IMR-90 (cell line): ENCODE data around the gene ANKS4B. TPM values are rescaled to one million over a fixed set of nuclear protein-coding genes. Genes with fewer than 3 reads are reported as not detected.

Source experiments
- ATAC-seq: fragments of 200-7000 bp; cut with Tn5 transposase; 2 replicates; pipeline ENCODE4 v1.9.1; 2020; ENCODE audit warnings: low read depth, mild to moderate bottlenecking, moderate library complexity
- Bru-seq: library from RNA; stranded (reverse); fragments of 400-500 nt; gene quantifications from one replicate; lab custom pipeline; 2021; lab: Mats Ljungman, UMichigan
- BruChase-seq, 2 experiments: library from RNA; stranded (reverse); fragments of 400-500 nt; gene quantifications; one replicate each; lab custom pipeline; 2021; lab: Mats Ljungman, UMichigan
- BruUV-seq: library from RNA; stranded (reverse); fragments of 400-500 nt; replicated peaks from 2 replicates; lab custom pipeline; 2021; lab: Mats Ljungman, UMichigan
- CTCF ChIA-PET: fragments of 300-600 bp; formaldehyde crosslinking; extraction: SDS; loops from one replicate; lab custom pipeline; 2021; ENCODE audit warnings: antibody characterized with exemption; lab: Yijun Ruan, JAX
- POLR2A ChIA-PET: fragments of 300-600 bp; sonication (Branson Sonifier 250); formaldehyde crosslinking; loops from one replicate; lab custom pipeline; 2022; ENCODE audit warnings: antibody characterized with exemption; ENCODE audit not compliant: unreplicated experiment; lab: Charles Lee
- DNase-seq: peaks from one replicate; pipeline ENCODE4 v3.0.0; 2013
- H2AFZ ChIP-seq: replicated peaks from 2 replicates; pipeline ENCODE3; 2013; ENCODE audit warnings: low read length, mild to moderate bottlenecking; ENCODE audit not compliant: poor library complexity
- H2AK5ac ChIP-seq: 2 replicates; pipeline ENCODE4 v1.6.1; 2013; ENCODE audit warnings: low read depth, low read length, inconsistent platforms
- H2AK9ac ChIP-seq: replicated peaks from 2 replicates; pipeline ENCODE3; 2013; ENCODE audit warnings: mild to moderate bottlenecking, low read depth, low read length, moderate library complexity; ENCODE audit not compliant: poor library complexity
- H2BK120ac ChIP-seq: 2 replicates; pipeline ENCODE4 v1.6.1; 2013; ENCODE audit warnings: low read depth, low read length, inconsistent platforms
- H2BK15ac ChIP-seq: 3 replicates; pipeline ENCODE4 v1.6.1; 2013; ENCODE audit warnings: low read depth, low read length, inconsistent platforms
- H2BK20ac ChIP-seq: 2 replicates; pipeline ENCODE4 v1.6.1; 2013; ENCODE audit warnings: low read depth, mild to moderate bottlenecking, inconsistent platforms, low read length, moderate library complexity
- H2BK5ac ChIP-seq: 2 replicates; pipeline ENCODE4 v1.6.1; 2013; ENCODE audit warnings: mild to moderate bottlenecking, low read depth, low read length, inconsistent platforms; ENCODE audit not compliant: poor library complexity, severe bottlenecking
- H3K14ac ChIP-seq: replicated peaks from 2 replicates; pipeline ENCODE4 v1.6.1; 2013; ENCODE audit warnings: low read depth, low read length, inconsistent platforms
- H3K18ac ChIP-seq: 2 replicates; pipeline ENCODE4 v1.6.1; 2013; ENCODE audit warnings: low read depth, low read length, control low read depth
- H3K23ac ChIP-seq: 2 replicates; pipeline ENCODE4 v1.6.1; 2013; ENCODE audit warnings: low read depth, low read length, inconsistent platforms
- H3K27ac ChIP-seq: 2 replicates; pipeline ENCODE4 v1.5.1; 2013; ENCODE audit warnings: mild to moderate bottlenecking, control low read depth, low read length; ENCODE audit not compliant: insufficient read depth
- H3K27me3 ChIP-seq: 2 replicates; pipeline ENCODE4 v1.6.1; 2013; ENCODE audit warnings: low read length; ENCODE audit not compliant: control insufficient read depth, insufficient read depth
- H3K36me3 ChIP-seq: 2 replicates; pipeline ENCODE4 v1.6.1; 2013; ENCODE audit warnings: low read length, mixed read lengths; ENCODE audit not compliant: control insufficient read depth, insufficient read depth
- H3K4ac ChIP-seq: 2 replicates; pipeline ENCODE4 v1.6.1; 2013; ENCODE audit warnings: low read depth, low read length, inconsistent platforms
- H3K4me1 ChIP-seq: 2 replicates; pipeline ENCODE4 v1.6.1; 2013; ENCODE audit warnings: low read length, mixed read lengths; ENCODE audit not compliant: control insufficient read depth, insufficient read depth
- H3K4me2 ChIP-seq: 2 replicates; pipeline ENCODE4 v1.6.1; 2013; ENCODE audit warnings: low read depth, mild to moderate bottlenecking, control low read depth, low read length, moderate library complexity
- H3K4me3 ChIP-seq: 2 replicates; pipeline ENCODE4 v1.5.1; 2013; ENCODE audit warnings: low read depth, mild to moderate bottlenecking, control low read depth, low read length, moderate library complexity; ENCODE audit not compliant: insufficient read depth
- H3K56ac ChIP-seq: 2 replicates; pipeline ENCODE4 v1.6.1; 2013; ENCODE audit warnings: low read length, inconsistent platforms; ENCODE audit not compliant: insufficient read depth; ENCODE audit errors: extremely low read depth
- H3K79me1 ChIP-seq, 2 experiments: 2 replicates each; pipeline ENCODE4 v1.6.1; 2013; ENCODE audit warnings: low read length in 2 of 2, inconsistent platforms in 1 of 2, low read depth in 1 of 2
- H3K9ac ChIP-seq: 2 replicates; pipeline ENCODE4 v1.6.1; 2013; ENCODE audit warnings: low read depth, low read length, control low read depth
- H3K9me1 ChIP-seq: 2 replicates; pipeline ENCODE4 v1.6.1; 2013; ENCODE audit warnings: low read length, inconsistent platforms; ENCODE audit not compliant: insufficient read depth
- H3K9me3 ChIP-seq: 2 replicates; pipeline ENCODE4 v1.6.1; 2013; ENCODE audit warnings: low read length; ENCODE audit not compliant: control insufficient read depth, insufficient read depth
- H4K20me1 ChIP-seq: 2 replicates; pipeline ENCODE4 v1.6.1; 2013; ENCODE audit warnings: low read length, inconsistent platforms; ENCODE audit not compliant: insufficient read depth
- H4K5ac ChIP-seq: 2 replicates; pipeline ENCODE4 v1.6.1; 2013; ENCODE audit warnings: mild to moderate bottlenecking, low read depth, low read length, control low read depth
- H4K8ac ChIP-seq, 2 experiments: 2 replicates each; pipeline ENCODE4 v1.6.1; 2013; ENCODE audit warnings: low read depth in 2 of 2, low read length in 2 of 2, control low read depth in 1 of 2, inconsistent platforms in 1 of 2
- H4K91ac ChIP-seq: 2 replicates; pipeline ENCODE4 v1.6.1; 2013; ENCODE audit warnings: low read depth, low read length, inconsistent platforms; ENCODE audit not compliant: insufficient read depth
- BHLHE40 ChIP-seq: fragments of 150-350 bp; IDR thresholded peaks from 2 replicates; pipeline ENCODE4 v1.6.1; 2016; ENCODE audit warnings: mild to moderate bottlenecking, low read depth, low read length
- CHD1 ChIP-seq: IDR thresholded peaks from 2 replicates; pipeline ENCODE4 v1.6.1; 2012; ENCODE audit warnings: low read depth, low read length, improper control_type of control experiment
- CTCF ChIP-seq: conservative IDR thresholded peaks from 2 replicates; pipeline ENCODE4 v1.5.1; 2012; ENCODE audit warnings: mild to moderate bottlenecking, low read depth, low read length, improper control_type of control experiment
- MAFK ChIP-seq: IDR thresholded peaks from 2 replicates; pipeline ENCODE4 v1.6.1; 2012; ENCODE audit warnings: low read depth, low read length, improper control_type of control experiment
- RAD21 ChIP-seq: IDR thresholded peaks from 2 replicates; pipeline ENCODE4 v1.6.1; 2012; ENCODE audit warnings: low read length, improper control_type of control experiment
- RFX5 ChIP-seq: IDR thresholded peaks from 2 replicates; pipeline ENCODE4 v1.8.0; 2012; ENCODE audit warnings: low read depth, mild to moderate bottlenecking, low read length, moderate library complexity
- USF2 ChIP-seq: fragments of 150-350 bp; IDR thresholded peaks from 2 replicates; pipeline ENCODE4 v1.6.1; 2017; ENCODE audit warnings: mild to moderate bottlenecking, antibody characterized with exemption, low read length, low read depth
- WGBS, 2 experiments: methylation state at CpG; one replicate each; pipeline versions ENCODE4 v1.1.5 to v1.1.7; 2013; ENCODE audit warnings: missing lambda C conversion rate in 2 of 2; ENCODE audit not compliant: insufficient read length in 1 of 2; ENCODE audit errors: extremely low coverage in 2 of 2; 5-methylcytosine and 5-hydroxymethylcytosine counted together
- dilution Hi-C: fragments of 300-500 bp; cut with HindIII; formaldehyde crosslinking; loops from one replicate; pipeline ENCODE4 v1.14.3; 2018; ENCODE audit warnings: low sequenced_read_pairs; ENCODE audit not compliant: unreplicated experiment
- in situ Hi-C: fragments of 300-500 bp; cut with MboI; formaldehyde crosslinking; loops from 3 replicates; pipeline ENCODE4 v1.14.3; 2019; ENCODE audit warnings: low sequenced_read_pairs, inconsistent platforms, mixed read lengths
- intact Hi-C: fragments of 100-400 bp; cut with micrococcal nuclease; formaldehyde crosslinking; loops from 2 replicates; pipeline ENCODE4 v1.10.0; 2022
- long read RNA-seq: library from polyadenylated mRNA; unstranded; transcript quantifications from one replicate; pipeline ENCODE4 v2.0.0, GENCODE V29; 2021; ENCODE audit not compliant: unreplicated experiment
- polyA plus RNA-seq, 3 experiments: library from polyadenylated mRNA; depleted of rRNA; stranded (reverse); fragments of >200 nt; gene quantifications; 2 replicates each; pipeline ENCODE4 v1.2.3, GENCODE V29; 2012; ENCODE audit warnings: low replicate concordance in 1 of 3
- total RNA-seq: library from RNA; depleted of rRNA; stranded (reverse); fragments of >200 nt; gene quantifications from 2 replicates; pipeline ENCODE4 v1.2.3, GENCODE V29; 2012; rRNA removed

The ANKS4B gene
- total RNA-seq, result not detected in 2 replicates
- polyA plus RNA-seq (2012; rRNA removed), result not detected in 2 replicates
- polyA plus RNA-seq (2012; cell fraction: cytosol; rRNA removed), result not detected in 2 replicates
- not detected in 2 replicates for polyA plus RNA-seq (2012; cell fraction: nucleus; rRNA removed; ENCODE audit: low replicate concordance)
- not detected for Bru-seq, nascent RNA
- BruChase-seq, experiment 1, labeled RNA remaining after a 6-hour chase, result not detected
- BruChase-seq, experiment 2, labeled RNA remaining after a 2-hour chase, result percentile 5 among the genes with signal in this experiment
- long read RNA-seq, result 0 reads

- in situ Hi-C loops, result no loop called here
- BruUV-seq, result no TSS peak
- Histone ChIP-seq H3K4me3 (no peak within 1 kb of the TSS), H3K4ac (no peak within 1 kb of the TSS), H3K27me3 (peaks cover 9% of the 10 kb centered on the region), H4K5ac (no peak within 1 kb of the TSS), H3K4me1 (no peaks in the 10 kb centered on the region), H3K27ac (no peak within 1 kb of the TSS), H2BK5ac (no peak within 1 kb of the TSS), H3K79me1 (no peaks in the 10 kb centered on the region), H2AK9ac (no peak within 1 kb of the TSS), H3K9me3 (no peaks in the 10 kb centered on the region), H2BK120ac (no peak within 1 kb of the TSS), H3K9me1 (no peaks in the 10 kb centered on the region), H2AFZ (no peak within 1 kb of the TSS), H4K91ac (no peak within 1 kb of the TSS), H3K18ac (no peak within 1 kb of the TSS), H3K4me2 (no peak within 1 kb of the TSS), H3K14ac (no peak within 1 kb of the TSS), H3K36me3 (no peaks in the 10 kb centered on the region), H3K9ac (no peak within 1 kb of the TSS), H2AK5ac (no peak within 1 kb of the TSS), H3K56ac (no peak within 1 kb of the TSS), H4K20me1 (no peaks in the 10 kb centered on the region), H3K23ac (no peak within 1 kb of the TSS), H2BK20ac (no peak within 1 kb of the TSS), H2BK15ac (no peak within 1 kb of the TSS), H4K8ac (no peak within 1 kb of the TSS)
- intact Hi-C loops, result no loop called here
- WGBS, 2 experiments, result no CpG with 5 or more reads among the region's 11 CpGs
- dilution Hi-C loops, result no loop called here
- CTCF ChIA-PET, result interaction anchor here (0.5 kb wide), 1 partner anchor 45 kb away, joined by 3 read pairs; no protein-coding TSS in a partner anchor
- POLR2A ChIA-PET, result no interaction called here
- TF ChIP-seq MAFK (no peak), RFX5 (no peak), USF2 (no peak), CHD1 (no peak), BHLHE40 (no peak), CTCF (no peak), RAD21 (no peak)
- DNase-seq, result no peak
- ATAC-seq, result no peak
Observed at GRCh38 chr16:21233521-21234150, at the start of gene ANKS4B. Gene ANKS4B, plus strand, starts transcription at chr16:21233699. Its CDS starts 39 bp downstream, at chr16:21233738.
